Measurements from ENCODE around the gene MYBPC1.

The MYBPC1 gene

DNA sequence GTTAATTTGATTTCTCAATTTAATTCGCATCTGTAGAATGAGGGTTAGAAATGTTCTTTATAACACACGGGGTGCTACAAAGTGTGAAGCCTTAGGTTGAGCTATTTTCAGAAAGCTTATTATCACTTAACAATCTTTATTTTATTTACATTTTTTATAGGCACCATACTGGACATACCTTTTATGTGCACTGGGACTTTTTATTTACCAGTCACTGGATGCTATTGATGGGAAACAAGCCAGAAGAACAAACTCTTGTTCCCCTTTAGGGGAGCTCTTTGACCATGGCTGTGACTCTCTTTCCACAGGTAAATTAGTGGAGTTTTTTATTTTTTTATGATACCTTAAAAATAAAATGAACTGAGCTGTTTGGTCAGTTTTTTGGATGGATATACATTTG is 119.2 kb downstream of the MYBPC1 start:
- peaks cover 10% of the 10 kb centered on the region; the same call in 1 of the 2 replicates for H3K36me3 ChIP-seq (ENCODE audit: insufficient read depth, low read length)
- H3K4me3 ChIP-seq (ENCODE audit: low read length, poor library complexity, severe bottlenecking) = no peak overlapping the region
- H3K9ac ChIP-seq (ENCODE audit: low read depth, low read length, poor library complexity, severe bottlenecking) = no peak overlapping the region
- peaks cover 20% of the 10 kb centered on the region for H3K4me1 ChIP-seq (ENCODE audit: insufficient read depth, low read length, poor library complexity, severe bottlenecking)
- H3F3A ChIP-seq (ENCODE audit: low read depth) = no peaks in the 10 kb centered on the region
- no peaks in the 10 kb centered on the region for H3K9me2 ChIP-seq (replicated peaks; ENCODE audit: low read depth, low read length)
- no peaks in the 10 kb centered on the region for H3K9me3 ChIP-seq (ENCODE audit: insufficient read depth, low read depth, low read length)
- TF ChIP-seq CTCF (conservative IDR thresholded peaks at IDR 0.05; ENCODE audit: low read length) (no peak), EZH2phosphoT487 (IDR thresholded peaks at IDR 0.05; ENCODE audit: borderline replicate concordance) (no peak)
- H3K4me2 ChIP-seq (ENCODE audit: low read depth, low read length, poor library complexity, severe bottlenecking) = no peak overlapping the region
- H2AFZ ChIP-seq (ENCODE audit: low read length) = no peak overlapping the region
- peaks cover 5% of the 10 kb centered on the region for H4K20me1 ChIP-seq (ENCODE audit: insufficient read depth, low read length, poor library complexity, severe bottlenecking)
- peaks cover 53% of the 10 kb centered on the region for H3K79me2 ChIP-seq (ENCODE audit: insufficient read depth, low read length)
- no peaks in the 10 kb centered on the region for H3K27me3 ChIP-seq (ENCODE audit: insufficient read depth, low read length, poor library complexity, severe bottlenecking)

- peaks cover 16% of the 10 kb centered on the region; the same call in 1 of the 2 replicates for H3K36me3 ChIP-seq (ENCODE audit: insufficient read depth, low read length)
- H2AFZ ChIP-seq (ENCODE audit: low read length) = no peak overlapping the region
- H3K9me3 ChIP-seq (ENCODE audit: insufficient read depth, low read depth, low read length) = no peaks in the 10 kb centered on the region
- H3K4me3 ChIP-seq (ENCODE audit: low read length, poor library complexity, severe bottlenecking) = no peak overlapping the region
- H3K27me3 ChIP-seq (ENCODE audit: insufficient read depth, low read length, poor library complexity, severe bottlenecking) = no peaks in the 10 kb centered on the region
- TF ChIP-seq CTCF (conservative IDR thresholded peaks at IDR 0.05; ENCODE audit: low read length) (no peak), EZH2phosphoT487 (IDR thresholded peaks at IDR 0.05; ENCODE audit: borderline replicate concordance) (no peak)
- H3K4me2 ChIP-seq (ENCODE audit: low read depth, low read length, poor library complexity, severe bottlenecking) = no peak overlapping the region
- H3K4me1 ChIP-seq (ENCODE audit: insufficient read depth, low read length, poor library complexity, severe bottlenecking) = peaks cover 11% of the 10 kb centered on the region
- H3F3A ChIP-seq (ENCODE audit: low read depth) = no peaks in the 10 kb centered on the region
- peaks cover 42% of the 10 kb centered on the region for H3K79me2 ChIP-seq (ENCODE audit: insufficient read depth, low read length)
- no peaks in the 10 kb centered on the region for H3K9me2 ChIP-seq (replicated peaks; ENCODE audit: low read depth, low read length)
- H4K20me1 ChIP-seq (ENCODE audit: insufficient read depth, low read length, poor library complexity, severe bottlenecking) = peaks cover 5% of the 10 kb centered on the region
- no peak overlapping the region for H3K9ac ChIP-seq (ENCODE audit: low read depth, low read length, poor library complexity, severe bottlenecking)
These were observed 120.2 kb downstream of the MYBPC1 start for GRCh38 chr12:101714877-101715444.

- Histone ChIP-seq H3K9me3 (ENCODE audit: insufficient read depth, low read depth, low read length) (no peaks in the 10 kb centered on the region), H3K9me2 (replicated peaks; ENCODE audit: low read depth, low read length) (no peaks in the 10 kb centered on the region), H3K4me3 (ENCODE audit: low read length, poor library complexity, severe bottlenecking) (no peak overlapping the region), H3F3A (ENCODE audit: low read depth) (no peaks in the 10 kb centered on the region), H3K4me2 (ENCODE audit: low read depth, low read length, poor library complexity, severe bottlenecking) (no peak overlapping the region), H3K4me1 (ENCODE audit: insufficient read depth, low read length, poor library complexity, severe bottlenecking) (no peaks in the 10 kb centered on the region), H3K79me2 (ENCODE audit: insufficient read depth, low read length) (peaks cover 7% of the 10 kb centered on the region; the same call in 1 of the 2 replicates), H4K20me1 (ENCODE audit: insufficient read depth, low read length, poor library complexity, severe bottlenecking) (no peaks in the 10 kb centered on the region), H3K27me3 (ENCODE audit: insufficient read depth, low read length, poor library complexity, severe bottlenecking) (no peaks in the 10 kb centered on the region), H3K36me3 (ENCODE audit: insufficient read depth, low read length) (peaks cover 36% of the 10 kb centered on the region), H2AFZ (ENCODE audit: low read length) (no peak overlapping the region), H3K9ac (ENCODE audit: low read depth, low read length, poor library complexity, severe bottlenecking) (no peak overlapping the region)
- TF ChIP-seq EZH2phosphoT487 (IDR thresholded peaks at IDR 0.05; ENCODE audit: borderline replicate concordance) (no peak), CTCF (conservative IDR thresholded peaks at IDR 0.05; ENCODE audit: low read length) (no peak)
These were observed 124.8 kb downstream of the MYBPC1 start for GRCh38 chr12:101719566-101719965.
